Vagina (tissue), 2 donors: ENCODE data around the gene RUBCN.

Experiments used
- CTCF ChIP-seq, 3 experiments: fragments of 450-650 bp in 2 of 3; fragments of 200-600 bp in 1 of 3; sonication (generic) in 1 of 3; IDR thresholded peaks; one replicate each; pipeline ENCODE4 v1.5.1; 2017 to 2019; ENCODE audit warnings: antibody characterized with exemption in 3 of 3, mild to moderate bottlenecking in 2 of 3, moderate library complexity in 2 of 3
- POLR2A ChIP-seq, 2 donors: fragments of 450-650 bp; IDR thresholded peaks; one replicate each; pipeline ENCODE4 v1.6.1; 2017; ENCODE audit warnings: antibody characterized with exemption in 2 of 2, mild to moderate bottlenecking in 2 of 2, moderate library complexity in 2 of 2

- TF ChIP-seq POLR2A (IDR thresholded peaks at IDR 0.05) (no peak), CTCF (IDR thresholded peaks at IDR 0.05) (no peak)
Observed at GRCh38 chr3:197692641-197693040, 44.1 kb downstream of the RUBCN start.
